Measurements from ENCODE around the gene TCERG1L. TPM values are rescaled to one million over a fixed set of nuclear protein-coding genes. Genes with fewer than 3 reads are reported as not detected.

TCERG1L gene
- total and polyA plus RNA-seq, 4 donors = 0.02 to 0.09 (median 0.08) TPM; not detected in 1

DNA sequence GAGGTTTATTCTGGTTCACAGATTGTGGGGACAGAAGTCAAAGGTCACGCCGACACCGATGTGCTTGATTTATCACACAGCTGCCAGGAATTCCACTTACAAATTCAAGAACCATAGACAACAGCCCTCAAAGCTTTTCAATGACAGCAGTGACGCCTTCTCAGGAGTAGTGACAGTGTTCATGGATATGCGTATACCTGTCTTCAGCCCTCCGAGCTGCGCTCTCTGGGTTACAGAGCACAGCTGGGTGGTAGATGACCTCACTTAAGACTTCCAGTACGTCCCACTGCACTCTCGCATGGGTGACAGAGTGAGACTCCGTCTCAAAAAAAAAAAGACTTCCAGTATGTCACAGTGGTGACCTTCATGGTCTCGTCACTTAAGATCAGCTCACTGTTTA, 108.5 kb downstream of the TCERG1L start:
- no peak for DNase-seq
- Histone ChIP-seq H3K9me3 (ENCODE audit: control insufficient read depth in 4 of 4, insufficient read depth in 3 of 4, low read length in 3 of 4) (no peaks in the 10 kb centered on the region), H3K27me3 (ENCODE audit: control insufficient read depth in 3 of 3, insufficient read depth in 3 of 3, low read length in 2 of 3) (peaks cover 0 to 3% (median 0%) of the 10 kb centered on the region in 3 donors), H3K36me3 (ENCODE audit: control insufficient read depth in 4 of 4, insufficient read depth in 4 of 4, low read length in 4 of 4) (no peaks in the 10 kb centered on the region), H3K27ac (ENCODE audit: low read depth in 1 of 2, low read length in 1 of 2) (no peak overlapping the region), H3K9ac (ENCODE audit: insufficient read depth in 1 of 2, low read length in 2 of 2) (no peak overlapping the region), H3K4me3 (no peak overlapping the region), H3K4me1 (ENCODE audit: control insufficient read depth in 5 of 5, insufficient read depth in 5 of 5, low read length in 5 of 5) (no peaks in the 10 kb centered on the region)
- 79 to 82% methylated on average over 11 of the region's 11 CpGs for WGBS, 2 donors
- TF ChIP-seq, protein P1, sequence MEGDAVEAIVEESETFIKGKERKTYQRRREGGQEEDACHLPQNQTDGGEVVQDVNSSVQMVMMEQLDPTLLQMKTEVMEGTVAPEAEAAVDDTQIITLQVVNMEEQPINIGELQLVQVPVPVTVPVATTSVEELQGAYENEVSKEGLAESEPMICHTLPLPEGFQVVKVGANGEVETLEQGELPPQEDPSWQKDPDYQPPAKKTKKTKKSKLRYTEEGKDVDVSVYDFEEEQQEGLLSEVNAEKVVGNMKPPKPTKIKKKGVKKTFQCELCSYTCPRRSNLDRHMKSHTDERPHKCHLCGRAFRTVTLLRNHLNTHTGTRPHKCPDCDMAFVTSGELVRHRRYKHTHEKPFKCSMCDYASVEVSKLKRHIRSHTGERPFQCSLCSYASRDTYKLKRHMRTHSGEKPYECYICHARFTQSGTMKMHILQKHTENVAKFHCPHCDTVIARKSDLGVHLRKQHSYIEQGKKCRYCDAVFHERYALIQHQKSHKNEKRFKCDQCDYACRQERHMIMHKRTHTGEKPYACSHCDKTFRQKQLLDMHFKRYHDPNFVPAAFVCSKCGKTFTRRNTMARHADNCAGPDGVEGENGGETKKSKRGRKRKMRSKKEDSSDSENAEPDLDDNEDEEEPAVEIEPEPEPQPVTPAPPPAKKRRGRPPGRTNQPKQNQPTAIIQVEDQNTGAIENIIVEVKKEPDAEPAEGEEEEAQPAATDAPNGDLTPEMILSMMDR (IDR thresholded peaks at IDR 0.05; ENCODE audit: control extremely low read depth, extremely low read depth) = no peak
- ATAC-seq (ENCODE audit: insufficient read depth, low FRiP score) = no peak

DNA sequence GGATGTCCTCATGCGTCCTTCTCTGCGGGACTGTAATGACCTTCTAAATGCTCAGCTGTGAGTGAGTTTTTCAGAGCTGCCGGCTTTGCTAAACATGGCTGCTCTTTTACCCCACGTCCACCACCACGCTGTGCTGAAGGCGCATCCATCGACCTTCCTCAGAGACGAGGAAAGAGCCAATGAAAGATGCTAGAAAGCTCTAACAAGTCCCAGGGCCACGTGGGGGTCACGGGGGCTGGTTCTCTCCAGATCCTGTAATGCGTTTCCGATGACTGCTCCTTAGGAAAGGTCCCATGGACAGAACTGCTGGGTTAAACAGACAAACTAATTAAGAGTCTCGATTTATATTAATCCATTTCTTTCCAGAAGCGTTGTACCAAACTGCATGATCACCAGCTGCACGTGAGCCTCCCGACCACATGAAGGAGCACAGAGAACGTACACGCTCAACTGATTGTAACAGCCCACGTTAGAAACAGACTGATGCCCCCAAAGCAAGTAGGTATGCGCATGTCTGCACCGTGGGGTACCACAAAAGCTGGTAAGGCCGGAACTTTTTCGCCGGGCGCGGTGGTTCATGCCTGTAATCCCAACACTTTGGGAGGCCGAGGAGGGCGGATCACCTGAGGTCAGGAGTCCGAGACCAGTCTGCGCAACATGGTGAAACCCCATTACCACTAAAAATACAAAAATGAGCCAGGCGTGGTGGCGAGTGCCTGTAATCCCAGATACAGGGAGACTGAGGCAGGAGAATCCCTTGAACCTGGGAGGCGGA, 109.6 kb downstream of the TCERG1L start:
- Histone ChIP-seq H3K9ac (ENCODE audit: insufficient read depth in 1 of 2, low read length in 2 of 2) (no peak overlapping the region), H3K4me3 (no peak overlapping the region), H3K36me3 (ENCODE audit: control insufficient read depth in 4 of 4, insufficient read depth in 4 of 4, low read length in 4 of 4) (no peaks in the 10 kb centered on the region), H3K4me1 (ENCODE audit: control insufficient read depth in 5 of 5, insufficient read depth in 5 of 5, low read length in 5 of 5) (no peaks in the 10 kb centered on the region), H3K27me3 (ENCODE audit: control insufficient read depth in 3 of 3, insufficient read depth in 3 of 3, low read length in 2 of 3) (peaks cover 0 to 3% (median 0%) of the 10 kb centered on the region in 3 donors), H3K27ac (ENCODE audit: low read depth in 1 of 2, low read length in 1 of 2) (no peak overlapping the region), H3K9me3 (ENCODE audit: control insufficient read depth in 4 of 4, insufficient read depth in 3 of 4, low read length in 3 of 4) (no peaks in the 10 kb centered on the region)
- no peak for DNase-seq
- 93 to 95% methylated on average over 33 of the region's 33 CpGs for WGBS, 2 donors
- TF ChIP-seq, protein P1 (IDR thresholded peaks at IDR 0.05; ENCODE audit: control extremely low read depth, extremely low read depth) = no peak
- ATAC-seq (ENCODE audit: insufficient read depth, low FRiP score) = no peak

DNA sequence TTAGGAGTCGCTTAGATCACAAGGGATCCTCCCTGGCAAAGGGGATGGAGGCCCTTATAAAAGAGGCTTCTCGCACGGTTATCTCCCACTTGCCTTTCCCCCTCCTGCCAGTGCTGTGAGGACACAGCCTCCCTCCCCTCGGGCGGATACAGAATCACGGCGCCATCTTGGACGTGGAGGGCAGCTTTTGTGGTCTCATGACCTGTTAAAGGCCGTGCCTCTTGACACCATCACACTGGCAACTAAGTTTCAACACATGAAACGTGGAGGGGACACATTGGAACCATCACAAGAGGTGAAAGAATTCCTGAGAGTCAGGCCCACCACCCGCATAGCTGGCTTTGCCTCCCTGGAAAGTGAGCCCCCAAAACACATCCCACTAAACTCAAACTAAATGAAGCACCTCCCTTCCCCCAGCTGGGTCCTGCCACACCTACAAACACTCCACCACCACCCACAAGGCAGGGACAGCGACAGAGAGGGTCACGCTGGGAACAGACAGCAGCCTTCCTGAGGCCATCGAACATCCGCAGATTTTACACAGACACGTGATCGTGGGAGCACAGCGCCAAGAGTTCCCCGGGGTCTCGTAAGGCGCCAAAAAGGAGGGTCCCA, 110.6 kb downstream of the TCERG1L start:
- no peaks in the 10 kb centered on the region for H3K9me3 ChIP-seq (ENCODE audit: control insufficient read depth in 4 of 4, insufficient read depth in 3 of 4, low read length in 3 of 4)
- H3K4me3 ChIP-seq = no peak overlapping the region
- 86 to 91% methylated on average over 21 of the region's 21 CpGs for WGBS, 2 donors
- ATAC-seq (ENCODE audit: insufficient read depth, low FRiP score) (no peak), DNase-seq (no peak)
- H3K9ac ChIP-seq (ENCODE audit: insufficient read depth in 1 of 2, low read length in 2 of 2) = no peak overlapping the region
- no peaks in the 10 kb centered on the region for H3K36me3 ChIP-seq (ENCODE audit: control insufficient read depth in 4 of 4, insufficient read depth in 4 of 4, low read length in 4 of 4)
- peaks cover 0 to 3% (median 0%) of the 10 kb centered on the region in 3 donors for H3K27me3 ChIP-seq (ENCODE audit: control insufficient read depth in 3 of 3, insufficient read depth in 3 of 3, low read length in 2 of 3)
- no peak overlapping the region for H3K27ac ChIP-seq (ENCODE audit: low read depth in 1 of 2, low read length in 1 of 2)
- no peaks in the 10 kb centered on the region for H3K4me1 ChIP-seq (ENCODE audit: control insufficient read depth in 5 of 5, insufficient read depth in 5 of 5, low read length in 5 of 5)
- TF ChIP-seq, protein P1 (IDR thresholded peaks at IDR 0.05; ENCODE audit: control extremely low read depth, extremely low read depth) = no peak

All from lung (tissue), 12 donors.